Psoas muscle (tissue), 8 donors: ENCODE data around the gene SPAG16. TPM values are rescaled to one million over a fixed set of nuclear protein-coding genes. Genes with fewer than 3 reads are reported as not detected.

Experiments used
- ATAC-seq, 4 donors: fragments of 200-7000 bp; cut with Tn5 transposase; one replicate each; pipeline ENCODE4 v1.9.1; 2020; ENCODE audit warnings: moderate library complexity in 3 of 4, mild to moderate bottlenecking in 2 of 4
- DNase-seq, 2 donors: peaks; one replicate each; pipeline ENCODE4 v3.0.0-alpha.2; 2020
- H3K27ac ChIP-seq: fragments of 200-600 bp; one replicate; pipeline ENCODE4 v1.8.0; 2022
- H3K27me3 ChIP-seq, 3 donors: fragments of 200-600 bp in 1 of 3; one replicate each; pipeline versions ENCODE4 v1.6.1 to v1.8.0; 2013 to 2022; ENCODE audit warnings: low read length in 2 of 3, mild to moderate bottlenecking in 2 of 3, moderate library complexity in 1 of 3; ENCODE audit not compliant: insufficient read depth in 3 of 3
- H3K36me3 ChIP-seq, 2 donors: fragments of 200-600 bp in 1 of 2; one replicate each; pipeline versions ENCODE4 v1.6.1 to v1.8.0; 2013 to 2022; ENCODE audit warnings: low read depth in 1 of 2, mild to moderate bottlenecking in 1 of 2, moderate library complexity in 1 of 2; ENCODE audit not compliant: insufficient read depth in 1 of 2
- H3K4me1 ChIP-seq: fragments of 200-600 bp; one replicate; pipeline ENCODE4 v1.8.0; 2022
- H3K4me3 ChIP-seq: fragments of 200-600 bp; one replicate; pipeline ENCODE4 v1.8.0; 2022; ENCODE audit warnings: mild to moderate bottlenecking
- H3K9me3 ChIP-seq: fragments of 200-600 bp; one replicate; pipeline ENCODE4 v1.8.0; 2022
- WGBS, 3 donors: extraction: QIAGEN DNeasy Blood & Tissue Kit; methylation state at CpG; one replicate each; pipeline versions ENCODE4 v1.1.6 to v1.1.7; 2013; 5-methylcytosine and 5-hydroxymethylcytosine counted together
- intact Hi-C, 2 donors: fragments of 100-400 bp; cut with DNase I; formaldehyde crosslinking; loops; one replicate each; pipeline versions ENCODE4 v1.11.0 to v1.14.2; 2022
- polyA plus RNA-seq, 3 donors: library from polyadenylated mRNA; stranded (reverse); fragments of 200-250 nt; gene quantifications; one replicate each; pipeline ENCODE4 v1.2.3, GENCODE V29; 2013
- total RNA-seq, 4 donors: library from RNA; stranded (reverse); fragmentation: NEBNext Ultra II Directional in 2 of 4; extraction: Animal tissue kit (Norgen Biotek cat#: 25700) in 2 of 4; gene quantifications; one replicate each; pipeline versions ENCODE4 v1.2.1 to v1.2.4, GENCODE V29; 2021 to 2023
- TF ChIP-seq, protein P1 (sequence below): fragments of 200-600 bp; IDR thresholded peaks from one replicate; pipeline ENCODE4 v1.8.0; 2022; ENCODE audit warnings: antibody characterized with exemption
- donor health status: healthy with polysubstance abuse.
- donor health status: DM: no; HTN: no; CAD: no; lungs with moderate emphysema.
- donor health status: Bipolar disorder and iron deficiency.
- donor health status: healthy.
- donor health status: DM: yes; HTN: yes; CAD: no.
- donor health status: DM: no; HTN: no; CAD: no.
- donor health status: DM: no; HTN: no; CAD: no.
- donor health status: DM: yes; HTN: yes; CAD: no.

SPAG16 gene
- total and polyA plus RNA-seq, 7 donors = 1.6 to 8.7 (median 4.3) TPM

DNA sequence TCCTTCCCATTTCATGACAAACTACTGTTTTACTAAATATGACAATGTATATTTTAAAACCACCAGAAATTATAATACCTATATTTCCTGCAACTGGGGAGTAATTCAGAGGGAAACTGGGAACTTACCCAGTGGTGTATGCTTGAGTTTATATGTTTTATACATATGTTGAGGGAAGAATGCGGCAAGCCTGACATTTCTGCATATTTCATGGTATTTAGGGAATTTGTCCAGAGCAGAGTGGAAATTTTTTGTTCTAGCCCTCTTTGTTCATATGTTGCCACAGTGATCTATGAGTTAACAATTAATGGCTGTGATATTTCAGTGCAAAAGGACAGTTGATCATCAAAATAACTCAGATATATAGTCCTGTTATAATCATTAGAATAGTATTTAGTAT lies 895.8 kb downstream of the SPAG16 start:
- no peaks in the 10 kb centered on the region for H3K4me1 ChIP-seq
- intact Hi-C loops = no loop called here
- no peak overlapping the region for H3K4me3 ChIP-seq
- no peak for DNase-seq
- TF ChIP-seq, protein P1, sequence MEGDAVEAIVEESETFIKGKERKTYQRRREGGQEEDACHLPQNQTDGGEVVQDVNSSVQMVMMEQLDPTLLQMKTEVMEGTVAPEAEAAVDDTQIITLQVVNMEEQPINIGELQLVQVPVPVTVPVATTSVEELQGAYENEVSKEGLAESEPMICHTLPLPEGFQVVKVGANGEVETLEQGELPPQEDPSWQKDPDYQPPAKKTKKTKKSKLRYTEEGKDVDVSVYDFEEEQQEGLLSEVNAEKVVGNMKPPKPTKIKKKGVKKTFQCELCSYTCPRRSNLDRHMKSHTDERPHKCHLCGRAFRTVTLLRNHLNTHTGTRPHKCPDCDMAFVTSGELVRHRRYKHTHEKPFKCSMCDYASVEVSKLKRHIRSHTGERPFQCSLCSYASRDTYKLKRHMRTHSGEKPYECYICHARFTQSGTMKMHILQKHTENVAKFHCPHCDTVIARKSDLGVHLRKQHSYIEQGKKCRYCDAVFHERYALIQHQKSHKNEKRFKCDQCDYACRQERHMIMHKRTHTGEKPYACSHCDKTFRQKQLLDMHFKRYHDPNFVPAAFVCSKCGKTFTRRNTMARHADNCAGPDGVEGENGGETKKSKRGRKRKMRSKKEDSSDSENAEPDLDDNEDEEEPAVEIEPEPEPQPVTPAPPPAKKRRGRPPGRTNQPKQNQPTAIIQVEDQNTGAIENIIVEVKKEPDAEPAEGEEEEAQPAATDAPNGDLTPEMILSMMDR = no peak
- H3K36me3 ChIP-seq = no peaks in the 10 kb centered on the region
- H3K27me3 ChIP-seq = no peaks in the 10 kb centered on the region
- H3K27ac ChIP-seq = no peak overlapping the region
- no peak for ATAC-seq
- WGBS, 3 donors = 28 to 39% (median 38%) methylated on average over 1 of the region's 1 CpG
- H3K9me3 ChIP-seq = no peaks in the 10 kb centered on the region

DNA sequence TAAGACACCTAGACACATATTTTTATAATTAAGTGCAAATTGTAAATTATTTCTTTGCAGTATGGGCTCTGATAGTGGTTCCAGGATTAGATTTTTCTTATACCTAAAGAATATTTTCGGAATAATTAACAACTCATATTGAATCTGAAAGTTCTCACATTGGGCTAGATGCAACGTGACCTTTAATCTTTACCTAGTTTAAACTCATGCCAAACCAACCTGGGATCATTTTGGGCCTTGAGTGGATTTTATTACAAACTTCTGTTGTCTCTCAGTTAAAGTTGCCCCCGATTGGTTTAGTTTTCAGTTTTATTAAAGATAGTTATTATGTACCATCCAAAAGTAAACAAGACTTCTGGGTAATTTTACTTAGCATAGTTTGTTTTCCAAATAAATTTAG lies 896.4 kb downstream of the SPAG16 start:
- ATAC-seq (no peak), DNase-seq (no peak)
- H3K27me3 ChIP-seq = no peaks in the 10 kb centered on the region
- no peak overlapping the region for H3K4me3 ChIP-seq
- TF ChIP-seq, protein P1 = no peak
- intact Hi-C loops = no loop called here
- no peaks in the 10 kb centered on the region for H3K9me3 ChIP-seq
- no peaks in the 10 kb centered on the region for H3K36me3 ChIP-seq
- WGBS, 3 donors = 67 to 77% (median 72%) methylated on average over 3 of the region's 3 CpGs
- H3K27ac ChIP-seq = no peak overlapping the region
- H3K4me1 ChIP-seq = no peaks in the 10 kb centered on the region

DNA sequence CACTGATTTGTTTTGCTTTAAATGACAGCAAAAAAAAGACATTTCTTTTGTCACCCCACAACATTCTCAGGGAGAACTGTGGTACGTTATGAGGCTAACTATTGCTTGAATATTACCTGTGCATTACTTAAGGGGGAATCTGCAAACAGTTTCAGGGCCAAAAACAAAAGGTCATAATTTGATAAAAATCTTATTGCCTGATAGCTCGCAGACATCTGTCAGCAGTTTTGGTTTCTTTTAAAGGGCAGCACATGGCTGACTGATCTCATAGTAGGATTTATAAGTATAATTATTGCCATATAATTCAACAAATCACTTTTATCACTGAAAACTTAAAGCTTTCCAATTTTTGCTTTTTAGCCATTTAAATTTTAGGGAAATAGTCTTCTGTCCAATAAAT lies 900.2 kb downstream of the SPAG16 start:
- no peaks in the 10 kb centered on the region for H3K36me3 ChIP-seq
- no peak overlapping the region for H3K27ac ChIP-seq
- H3K4me1 ChIP-seq = no peaks in the 10 kb centered on the region
- TF ChIP-seq, protein P1 = no peak
- no peak overlapping the region for H3K4me3 ChIP-seq
- ATAC-seq = no peak
- intact Hi-C loops = no loop called here
- no peaks in the 10 kb centered on the region for H3K27me3 ChIP-seq
- no peak for DNase-seq
- WGBS, 3 donors = 64 to 83% (median 76%) methylated on average over 2 of the region's 2 CpGs
- no peaks in the 10 kb centered on the region for H3K9me3 ChIP-seq

DNA sequence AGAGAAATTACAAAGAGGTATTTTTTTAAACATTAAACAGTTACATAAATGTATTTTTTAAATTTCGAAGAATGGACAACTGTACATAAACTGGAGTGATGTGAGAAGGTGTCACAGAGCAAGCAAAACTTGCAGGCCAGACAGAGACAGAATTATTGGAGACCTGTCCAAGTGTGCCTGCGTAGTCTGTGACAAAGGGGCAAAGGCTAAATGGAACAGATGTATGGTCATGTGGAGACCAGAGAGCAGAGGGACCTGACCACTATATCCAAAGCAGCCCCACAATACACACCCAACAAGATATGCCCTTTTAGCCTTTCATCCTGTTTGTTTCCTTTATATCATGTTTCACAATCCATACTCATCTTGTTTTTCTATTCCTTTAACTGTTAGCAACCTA lies 901.3 kb downstream of the SPAG16 start:
- Histone ChIP-seq H3K27ac (no peak overlapping the region), H3K4me1 (no peaks in the 10 kb centered on the region), H3K27me3 (no peaks in the 10 kb centered on the region), H3K4me3 (no peak overlapping the region), H3K9me3 (no peaks in the 10 kb centered on the region), H3K36me3 (no peaks in the 10 kb centered on the region)
- intact Hi-C loops = no loop called here
- TF ChIP-seq, protein P1 = no peak
- WGBS, 3 donors = 67 to 83% (median 71%) methylated on average over 2 of the region's 2 CpGs
- ATAC-seq (no peak), DNase-seq (no peak)

DNA sequence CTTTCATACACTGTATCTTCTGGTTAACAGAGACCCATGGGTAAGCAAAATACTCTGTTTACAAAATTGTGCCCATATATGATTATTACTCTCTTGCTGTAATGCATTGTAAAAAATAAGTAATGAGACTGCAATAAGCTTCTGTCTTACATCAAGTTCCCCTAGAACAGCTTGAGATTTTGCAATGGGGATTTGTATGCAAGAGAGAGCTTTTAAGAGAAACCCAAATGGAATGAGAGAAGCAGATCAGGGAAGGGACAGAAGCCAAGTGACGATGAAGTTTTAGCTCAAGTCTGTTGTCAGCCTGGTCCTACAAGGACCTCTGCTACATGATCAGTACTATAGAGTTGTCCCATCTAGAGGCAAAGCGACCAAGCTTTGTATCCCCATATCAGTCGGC lies 908.4 kb downstream of the SPAG16 start:
- TF ChIP-seq, protein P1 = no peak
- intact Hi-C loops = no loop called here
- DNase-seq = no peak
- H3K27ac ChIP-seq = no peak overlapping the region
- no peaks in the 10 kb centered on the region for H3K36me3 ChIP-seq
- no peak overlapping the region for H3K4me3 ChIP-seq
- no peaks in the 10 kb centered on the region for H3K9me3 ChIP-seq
- no peaks in the 10 kb centered on the region for H3K4me1 ChIP-seq
- ATAC-seq = no peak
- H3K27me3 ChIP-seq = no peaks in the 10 kb centered on the region
- 77 to 82% (median 81%) methylated on average over 3 of the region's 3 CpGs for WGBS, 3 donors
